HCT116 (cell line): Measurements from ENCODE around the gene COMMD1. TPM values are rescaled to one million over a fixed set of nuclear protein-coding genes. Genes with fewer than 3 reads are reported as not detected.

Source experiments
- ATAC-seq: fragments of 200-7000 bp; cut with Tn5 transposase; 2 replicates; pipeline ENCODE4 v1.9.1; 2020; ENCODE audit warnings: mild to moderate bottlenecking, moderate library complexity
- BruUV-seq: library from RNA; stranded (reverse); fragments of 400-500 nt; replicated peaks from 2 replicates; lab custom pipeline; 2021; lab: Mats Ljungman, UMichigan
- CTCF ChIA-PET: fragments of 300-600 bp; sonication (Branson Sonifier 250); formaldehyde crosslinking; loops from one replicate; lab custom pipeline; 2021; ENCODE audit warnings: antibody characterized with exemption; lab: Charles Lee
- POLR2A ChIA-PET: fragments of 300-600, 350-600 bp; sonication (Branson Sonifier 250); formaldehyde crosslinking; loops from one replicate; lab custom pipeline; 2021; ENCODE audit warnings: antibody characterized with exemption; lab: Charles Lee
- RAD21 ChIA-PET, 2 experiments: fragments of 300-600 bp; sonication (Branson Sonifier 250); formaldehyde crosslinking; loops; one replicate each; lab custom pipeline; 2023; ENCODE audit warnings: low total read pairs in 2 of 2; ENCODE audit not compliant: uncharacterized antibody in 2 of 2, unreplicated experiment in 2 of 2, low non-redundant PET in 1 of 2; lab: Charles Lee
- DNase-seq: peaks from one replicate; pipeline ENCODE4 v3.0.0-alpha.2; 2010; ENCODE audit warnings: low read depth, low spot score
- H2AFZ ChIP-seq: fragments of 200-600 bp; shearing (Covaris generic), sonication (generic); 2 replicates; pipeline ENCODE4 v1.6.1; 2017; ENCODE audit warnings: low read depth, mixed run types, mixed read lengths, antibody characterized with exemption, low read length; ENCODE audit not compliant: poor library complexity, severe bottlenecking
- H3K27ac ChIP-seq: 2 replicates; pipeline ENCODE4 v1.5.1; 2012; ENCODE audit warnings: low read depth, low read length
- H3K27me3 ChIP-seq: fragments of 200-600 bp; sonication (generic); 2 replicates; pipeline ENCODE4 v1.6.1; 2016; ENCODE audit warnings: mixed run types, low read length, mixed read lengths; ENCODE audit not compliant: insufficient read depth
- H3K36me3 ChIP-seq, 2 experiments: fragments of 200-500 bp in 1 of 2; fragments of 200-600 bp in 1 of 2; sonication (Bioruptor generic) in 1 of 2; sonication (generic) in 1 of 2; 2 replicates each; pipeline versions ENCODE4 v1.5.1 to v1.6.1; 2014 to 2016; ENCODE audit warnings: low read length in 2 of 2, inconsistent platforms in 1 of 2, mixed read lengths in 1 of 2, mixed run types in 1 of 2; ENCODE audit not compliant: insufficient read depth in 2 of 2, control insufficient read depth in 1 of 2
- H3K4me1 ChIP-seq, 2 experiments: fragments of 200-600 bp in 1 of 2; sonication (generic) in 1 of 2; 2 replicates each; pipeline versions ENCODE4 v1.5.1 to v1.6.1; 2012 to 2017; ENCODE audit warnings: low read length in 2 of 2, inconsistent platforms in 1 of 2, mild to moderate bottlenecking in 1 of 2, mixed read lengths in 1 of 2, mixed run types in 1 of 2, moderate library complexity in 1 of 2; ENCODE audit not compliant: insufficient read depth in 2 of 2, control insufficient read depth in 1 of 2
- H3K4me2 ChIP-seq: fragments of 200-600 bp; sonication (generic); 2 replicates; pipeline ENCODE4 v1.6.1; 2017; ENCODE audit warnings: mixed run types, low read length, mixed read lengths
- H3K4me3 ChIP-seq, 2 experiments: fragments of 200-600 bp in 1 of 2; sonication (generic) in 1 of 2; replicated peaks in 1 of 2; 2 replicates each; pipeline ENCODE4 v1.5.1; 2011 to 2016; ENCODE audit warnings: low read length in 2 of 2, control low read depth in 1 of 2, low read depth in 1 of 2, mild to moderate bottlenecking in 1 of 2, mixed read lengths in 1 of 2, mixed run types in 1 of 2
- H3K79me2 ChIP-seq: fragments of 200-600 bp; sonication (generic); 2 replicates; pipeline ENCODE4 v1.6.1; 2017; ENCODE audit warnings: mild to moderate bottlenecking, mixed run types, low read length, moderate library complexity, mixed read lengths; ENCODE audit not compliant: insufficient read depth
- H3K9ac ChIP-seq: fragments of 200-600 bp; sonication (generic); 2 replicates; pipeline ENCODE4 v1.6.1; 2016; ENCODE audit warnings: low read length, mixed read lengths
- H3K9me2 ChIP-seq: fragments of 200-600 bp; sonication (generic), shearing (Covaris generic); 2 replicates; pipeline ENCODE4 v1.6.1; 2017; ENCODE audit warnings: mixed run types, mild to moderate bottlenecking, moderate library complexity; ENCODE audit not compliant: insufficient read depth
- H3K9me3 ChIP-seq, 2 experiments: fragments of 200-500 bp in 1 of 2; fragments of 200-600 bp in 1 of 2; sonication (Bioruptor generic) in 1 of 2; sonication (generic) in 1 of 2; 2 replicates each; pipeline ENCODE4 v1.6.1; 2014 to 2017; ENCODE audit warnings: low read length in 2 of 2, mixed read lengths in 2 of 2, inconsistent platforms in 1 of 2, low read depth in 1 of 2, mild to moderate bottlenecking in 1 of 2, mixed run types in 1 of 2, moderate library complexity in 1 of 2; ENCODE audit not compliant: control insufficient read depth in 1 of 2, insufficient read depth in 1 of 2
- H4K20me1 ChIP-seq: fragments of 200-600 bp; sonication (generic), shearing (Covaris generic); 2 replicates; pipeline ENCODE4 v1.6.1; 2017; ENCODE audit warnings: mixed run types, mild to moderate bottlenecking, moderate library complexity; ENCODE audit not compliant: insufficient read depth
- CBX3 ChIP-seq: IDR thresholded peaks from 2 replicates; pipeline ENCODE4 v1.6.1; 2012; ENCODE audit warnings: low read depth
- CEBPB ChIP-seq: IDR thresholded peaks from 2 replicates; pipeline ENCODE4 v1.6.1; 2012; ENCODE audit warnings: low read depth
- EGR1 ChIP-seq: IDR thresholded peaks from 2 replicates; pipeline ENCODE4 v1.6.1; 2012; ENCODE audit warnings: low read depth
- ELF1 ChIP-seq: IDR thresholded peaks from 2 replicates; pipeline ENCODE4 v1.6.1; 2012; ENCODE audit warnings: low read depth, borderline replicate concordance
- JUND ChIP-seq: IDR thresholded peaks from 2 replicates; pipeline ENCODE4 v1.6.1; 2012
- POLR2A ChIP-seq: IDR thresholded peaks from 2 replicates; pipeline ENCODE4 v1.7.0; 2011; ENCODE audit warnings: borderline replicate concordance; ENCODE audit not compliant: insufficient read depth, insufficient read length; ENCODE audit errors: extremely low read depth
- POLR2AphosphoS5 ChIP-seq: IDR thresholded peaks from 2 replicates; pipeline ENCODE4 v1.6.1; 2011; ENCODE audit warnings: mild to moderate bottlenecking, low read depth, low read length, moderate library complexity
- RAD21 ChIP-seq: IDR thresholded peaks from 2 replicates; pipeline ENCODE4 v1.6.1; 2012; ENCODE audit warnings: low read depth, mild to moderate bottlenecking
- SIN3A ChIP-seq: IDR thresholded peaks from 2 replicates; pipeline ENCODE4 v1.6.1; 2012; ENCODE audit warnings: low read depth
- SP1 ChIP-seq: IDR thresholded peaks from 2 replicates; pipeline ENCODE4 v1.6.1; 2012; ENCODE audit warnings: low read depth
- SRF ChIP-seq: IDR thresholded peaks from 2 replicates; pipeline ENCODE4 v1.6.1; 2012; ENCODE audit warnings: low read depth
- TCF7L2 ChIP-seq: IDR thresholded peaks from 2 replicates; pipeline ENCODE4 v1.7.0; 2011; ENCODE audit warnings: borderline replicate concordance, inconsistent platforms; ENCODE audit not compliant: insufficient read depth, insufficient read length; ENCODE audit errors: extremely low read depth
- ZFX ChIP-seq: fragments of 450-650 bp; IDR thresholded peaks from 2 replicates; pipeline ENCODE4 v1.6.1; 2017
- intact Hi-C: fragments of 100-400 bp; cut with micrococcal nuclease; formaldehyde crosslinking; loops from 2 replicates; pipeline ENCODE4 v1.10.0; 2022
- total RNA-seq: library from RNA; stranded (reverse); gene quantifications from one replicate; pipeline ENCODE4 v1.2.1, GENCODE V29; 2021; ENCODE audit not compliant: unreplicated experiment
- TF ChIP-seq, protein P1 (sequence below): IDR thresholded peaks from 2 replicates; pipeline ENCODE4 v1.6.1; 2012; ENCODE audit warnings: low read depth

COMMD1 gene
- total RNA-seq, 1 experiment from 2014 or later, result 16.1 TPM

DNA sequence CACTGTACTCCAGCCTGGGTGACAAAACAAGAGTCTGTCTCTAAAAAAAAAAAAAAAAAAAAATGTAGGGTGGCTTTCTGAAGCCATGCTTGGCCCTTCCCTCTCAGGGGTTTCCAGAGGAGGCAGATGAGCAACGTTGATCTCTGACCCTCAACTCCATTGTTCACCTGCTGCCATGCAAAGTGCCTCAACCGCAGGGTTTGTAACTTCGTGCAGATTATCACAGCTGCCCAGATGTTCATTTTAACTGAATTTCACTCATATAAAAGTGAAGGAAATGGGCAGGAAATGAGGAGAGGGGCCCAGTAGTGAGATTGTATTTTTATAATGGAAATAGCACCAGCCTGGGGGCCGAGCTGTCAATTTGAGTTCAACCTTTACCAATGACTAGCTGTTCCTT lies 275.5 kb downstream of the COMMD1 start:
- BruUV-seq, result no TSS peak

DNA sequence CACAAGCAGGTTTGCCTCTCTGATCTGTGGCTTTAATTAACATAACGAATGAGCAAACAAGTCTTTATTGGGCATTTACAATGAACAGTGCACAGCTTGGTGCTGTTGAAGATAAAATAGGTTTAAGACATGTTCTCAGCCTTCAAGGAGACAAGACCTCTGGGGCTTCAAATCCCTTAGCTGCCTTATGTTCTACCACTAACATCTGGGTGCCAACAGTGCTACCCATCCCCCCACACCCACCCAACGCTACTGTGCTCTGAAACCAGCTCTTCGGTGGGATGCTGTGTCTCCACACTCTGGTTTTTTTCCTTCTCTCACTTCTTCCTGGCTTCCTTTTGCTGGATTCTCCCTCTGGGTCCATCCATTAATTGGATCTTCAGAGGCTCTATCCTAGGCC lies 276.4 kb downstream of the COMMD1 start:
- no peaks in the 10 kb centered on the region for H3K9me2 ChIP-seq
- H3K27ac ChIP-seq, result no peak overlapping the region
- H3K9me3 ChIP-seq, result no peaks in the 10 kb centered on the region
- TF ChIP-seq, protein P1, sequence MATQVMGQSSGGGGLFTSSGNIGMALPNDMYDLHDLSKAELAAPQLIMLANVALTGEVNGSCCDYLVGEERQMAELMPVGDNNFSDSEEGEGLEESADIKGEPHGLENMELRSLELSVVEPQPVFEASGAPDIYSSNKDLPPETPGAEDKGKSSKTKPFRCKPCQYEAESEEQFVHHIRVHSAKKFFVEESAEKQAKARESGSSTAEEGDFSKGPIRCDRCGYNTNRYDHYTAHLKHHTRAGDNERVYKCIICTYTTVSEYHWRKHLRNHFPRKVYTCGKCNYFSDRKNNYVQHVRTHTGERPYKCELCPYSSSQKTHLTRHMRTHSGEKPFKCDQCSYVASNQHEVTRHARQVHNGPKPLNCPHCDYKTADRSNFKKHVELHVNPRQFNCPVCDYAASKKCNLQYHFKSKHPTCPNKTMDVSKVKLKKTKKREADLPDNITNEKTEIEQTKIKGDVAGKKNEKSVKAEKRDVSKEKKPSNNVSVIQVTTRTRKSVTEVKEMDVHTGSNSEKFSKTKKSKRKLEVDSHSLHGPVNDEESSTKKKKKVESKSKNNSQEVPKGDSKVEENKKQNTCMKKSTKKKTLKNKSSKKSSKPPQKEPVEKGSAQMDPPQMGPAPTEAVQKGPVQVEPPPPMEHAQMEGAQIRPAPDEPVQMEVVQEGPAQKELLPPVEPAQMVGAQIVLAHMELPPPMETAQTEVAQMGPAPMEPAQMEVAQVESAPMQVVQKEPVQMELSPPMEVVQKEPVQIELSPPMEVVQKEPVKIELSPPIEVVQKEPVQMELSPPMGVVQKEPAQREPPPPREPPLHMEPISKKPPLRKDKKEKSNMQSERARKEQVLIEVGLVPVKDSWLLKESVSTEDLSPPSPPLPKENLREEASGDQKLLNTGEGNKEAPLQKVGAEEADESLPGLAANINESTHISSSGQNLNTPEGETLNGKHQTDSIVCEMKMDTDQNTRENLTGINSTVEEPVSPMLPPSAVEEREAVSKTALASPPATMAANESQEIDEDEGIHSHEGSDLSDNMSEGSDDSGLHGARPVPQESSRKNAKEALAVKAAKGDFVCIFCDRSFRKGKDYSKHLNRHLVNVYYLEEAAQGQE, result no peak
- no peak for TF ChIP-seq POLR2AphosphoS5
- TF ChIP-seq TCF7L2, result no peak
- no peak for TF ChIP-seq CBX3
- TF ChIP-seq, all 23 proteins: peak for 0
- no peak for DNase-seq
- ChIA-PET POLR2A (no interaction called here), RAD21 (no interaction called here), CTCF (no interaction called here)
- Histone ChIP-seq H3K36me3 (no peaks in the 10 kb centered on the region), H3K79me2 (no peaks in the 10 kb centered on the region), H3K4me2 (no peak overlapping the region), H4K20me1 (no peaks in the 10 kb centered on the region), H3K27me3 (no peaks in the 10 kb centered on the region), H2AFZ (no peak overlapping the region), H3K4me1 (no peaks in the 10 kb centered on the region), H3K9ac (no peak overlapping the region), H3K4me3 (no peak overlapping the region)
- ATAC-seq, result no peak
- no TSS peak for BruUV-seq
- intact Hi-C loops, result no loop called here

More for the DNA sequence above, 275.5 kb downstream of the COMMD1 start:
- no peak overlapping the region for H3K4me3 ChIP-seq
- no peak overlapping the region for H3K27ac ChIP-seq
- H3K79me2 ChIP-seq, result no peaks in the 10 kb centered on the region
- no peak for TF ChIP-seq ZFX
- no peak for TF ChIP-seq CEBPB
- no peak for TF ChIP-seq SIN3A
- TF ChIP-seq SRF, result no peak
- TF ChIP-seq JUND, result no peak
- no peak for TF ChIP-seq RAD21
- no peak for TF ChIP-seq SP1
- TF ChIP-seq ELF1, result no peak
- TF ChIP-seq POLR2A, result no peak
- no peak for TF ChIP-seq EGR1
- ChIA-PET POLR2A (no interaction called here), RAD21 (no interaction called here), CTCF (no interaction called here)
- DNase-seq (no peak), ATAC-seq (no peak)
- no peaks in the 10 kb centered on the region for H3K9me2 ChIP-seq
- H3K4me1 ChIP-seq, result no peaks in the 10 kb centered on the region
- no peaks in the 10 kb centered on the region for H3K9me3 ChIP-seq
- no peak overlapping the region for H3K9ac ChIP-seq
- no peak overlapping the region for H2AFZ ChIP-seq
- no peaks in the 10 kb centered on the region for H3K27me3 ChIP-seq
- no peaks in the 10 kb centered on the region for H4K20me1 ChIP-seq
- intact Hi-C loops, result no loop called here
- no peaks in the 10 kb centered on the region for H3K36me3 ChIP-seq
- H3K4me2 ChIP-seq, result no peak overlapping the region
